Measurements from ENCODE around the gene CCDC33.
"Not testable (repeated sequence)": the region's sequence is repeated elsewhere in the genome, so short reads cannot be mapped to it uniquely, and the experiment has no call there.

Gene CCDC33

GRCh38 chr15:74338676-74339075, 102.5 kb downstream of the CCDC33 start:
- no peak for DNase-seq

GRCh38 chr15:74339371-74339770, 103.2 kb downstream of the CCDC33 start:
- no peak for DNase-seq

GRCh38 chr15:74340150-74340549, 104.0 kb downstream of the CCDC33 start:
- DNase-seq = no peak

- DNase-seq = no peak
These were observed 107.1 kb downstream of the CCDC33 start for GRCh38 chr15:74343127-74343796.

GRCh38 chr15:74343797-74344127, 107.6 kb downstream of the CCDC33 start:
- DNase-seq = no peak

GRCh38 chr15:74345051-74345450, 108.9 kb downstream of the CCDC33 start:
- no peak for DNase-seq

- no peak for DNase-seq
These were observed 111.7 kb downstream of the CCDC33 start for GRCh38 chr15:74347757-74348250.

- DNase-seq = no peak
These were observed 113.2 kb downstream of the CCDC33 start for GRCh38 chr15:74349241-74349778.

- DNase-seq = no peak
These were observed 114.5 kb downstream of the CCDC33 start for GRCh38 chr15:74350295-74351275.

GRCh38 chr15:74351670-74352069, 115.5 kb downstream of the CCDC33 start:
- DNase-seq = no peak

GRCh38 chr15:74352393-74352910, 116.3 kb downstream of the CCDC33 start:
- no peak for DNase-seq

GRCh38 chr15:74353992-74354391, 117.9 kb downstream of the CCDC33 start:
- not testable (repeated sequence) for DNase-seq

- not testable (repeated sequence) for DNase-seq
These were observed 119.9 kb downstream of the CCDC33 start for GRCh38 chr15:74356050-74356449.

- DNase-seq = not testable (repeated sequence)
These were observed 121.4 kb downstream of the CCDC33 start for GRCh38 chr15:74357514-74357913.

- DNase-seq = not testable (repeated sequence)
These were observed 123.2 kb downstream of the CCDC33 start for GRCh38 chr15:74359376-74359775.

GRCh38 chr15:74360855-74361254, 124.7 kb downstream of the CCDC33 start:
- not testable (repeated sequence) for DNase-seq

- no peak for DNase-seq
These were observed 126.4 kb downstream of the CCDC33 start for GRCh38 chr15:74362482-74362881.

GRCh38 chr15:74364936-74365597, 128.9 kb downstream of the CCDC33 start:
- DNase-seq = no peak

GRCh38 chr15:74365598-74366445, 129.7 kb downstream of the CCDC33 start:
- no peak for DNase-seq

GRCh38 chr15:74367296-74367854, 131.2 kb downstream of the CCDC33 start, which contains the start of gene CYP11A1:
Gene CYP11A1, minus strand, starts transcription at chr15:74367646. Its CDS starts 61 bp downstream, at chr15:74367585.
- no peak for DNase-seq

- no peak for DNase-seq
These were observed 132.0 kb downstream of the CCDC33 start for GRCh38 chr15:74368121-74368520.
